ENCODE measurements around the gene CCDC74A.
"Not testable (repeated sequence)": the region's sequence is repeated elsewhere in the genome, so short reads cannot be mapped to it uniquely, and the experiment has no call there.

Gene CCDC74A

DNA sequence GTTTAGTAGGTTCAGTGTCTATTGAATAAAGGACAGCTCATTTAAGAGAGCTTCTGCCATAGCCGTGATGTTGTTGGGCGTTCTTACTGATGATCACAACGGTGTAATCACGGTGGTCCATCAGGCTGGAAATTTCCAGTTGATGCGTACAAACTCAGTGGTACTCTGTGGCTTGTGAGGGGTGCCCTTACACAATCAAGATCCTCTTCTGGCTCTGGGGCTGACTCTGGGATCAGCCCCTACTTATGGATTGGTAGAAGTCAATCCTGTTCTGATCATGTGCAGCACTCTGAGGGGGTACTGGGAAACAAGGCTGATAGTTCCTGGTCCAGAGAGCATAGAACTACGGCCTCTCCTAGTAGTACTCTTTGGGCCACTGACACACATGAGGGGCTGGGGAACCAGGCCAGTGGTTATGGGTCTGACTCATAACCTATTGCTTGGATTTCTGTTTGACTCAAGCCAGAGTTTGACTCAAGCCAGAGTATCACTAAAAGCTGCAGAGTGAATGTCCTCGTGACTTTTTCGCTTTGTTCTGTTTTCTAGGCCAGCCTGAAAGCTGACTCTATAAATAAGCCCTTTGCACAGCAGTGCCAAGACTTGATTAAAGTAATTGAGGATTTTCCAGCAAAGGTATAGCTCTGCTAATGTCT lies 29.2 kb upstream of the CCDC74A start:
- H3K79me2 ChIP-seq (ENCODE audit: control insufficient read depth, insufficient read depth, low read length): peaks cover 52% of the 10 kb centered on the region
- not testable (repeated sequence) for H2BK120ac ChIP-seq (ENCODE audit: low read depth, low read length); H3K27ac ChIP-seq (ENCODE audit: low read depth, low read length); H3K27me3 ChIP-seq (ENCODE audit: insufficient read depth, low read length, poor library complexity); H2BK15ac ChIP-seq (replicated peaks; ENCODE audit: low read depth); H3K23ac ChIP-seq (ENCODE audit: low read length); H3K79me1 ChIP-seq (ENCODE audit: low read length); DNase-seq; H4K8ac ChIP-seq (ENCODE audit: low read depth, low read length); H3K4ac ChIP-seq (ENCODE audit: low read depth, low read length); H3K18ac ChIP-seq (ENCODE audit: low read length); H3K4me1 ChIP-seq (ENCODE audit: control insufficient read depth, low read depth, low read length); H3K4me2 ChIP-seq (ENCODE audit: low read length); H2BK5ac ChIP-seq (ENCODE audit: low read length); H3K36me3 ChIP-seq (ENCODE audit: control insufficient read depth, insufficient read depth, low read length); H3K9ac ChIP-seq (ENCODE audit: low read length); H2AK5ac ChIP-seq (ENCODE audit: low read length); H3K4me3 ChIP-seq (ENCODE audit: low read length); H4K5ac ChIP-seq (ENCODE audit: low read length); H3K56ac ChIP-seq (ENCODE audit: low read length)
- WGBS (ENCODE audit: extremely low coverage, insufficient coverage, low lambda C conversion rate): no CpG with 5 or more reads among the region's 8 CpGs

DNA sequence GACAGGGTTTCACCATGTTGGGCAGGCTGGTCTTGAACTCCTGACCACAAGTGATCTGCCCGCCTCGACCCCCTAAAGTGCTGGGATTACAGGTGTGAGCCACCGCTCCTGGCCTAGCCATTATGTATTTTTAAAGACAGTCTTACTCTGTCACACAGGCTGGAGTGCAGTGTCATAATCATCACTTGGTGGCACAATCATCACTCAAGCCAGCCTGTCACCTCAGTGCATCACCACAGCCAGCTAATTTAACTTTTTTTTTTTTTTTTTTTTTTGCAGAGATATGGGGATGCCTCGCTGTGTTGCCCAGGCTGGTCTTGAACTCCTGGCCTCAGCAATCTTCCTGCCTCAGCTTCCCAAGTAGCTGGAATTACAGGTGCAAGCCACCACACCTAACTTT lies 24.1 kb upstream of the CCDC74A start:
- not testable (repeated sequence) for H2AK5ac ChIP-seq (ENCODE audit: low read length); H3K27me3 ChIP-seq (ENCODE audit: insufficient read depth, low read length, poor library complexity); H4K8ac ChIP-seq (ENCODE audit: low read depth, low read length); H3K4me2 ChIP-seq (ENCODE audit: low read length); H3K56ac ChIP-seq (ENCODE audit: low read length); H3K4me3 ChIP-seq (ENCODE audit: low read length); H3K4ac ChIP-seq (ENCODE audit: low read depth, low read length); H3K4me1 ChIP-seq (ENCODE audit: control insufficient read depth, low read depth, low read length); H3K79me1 ChIP-seq (ENCODE audit: low read length); H3K79me2 ChIP-seq (ENCODE audit: control insufficient read depth, insufficient read depth, low read length); H4K5ac ChIP-seq (ENCODE audit: low read length); DNase-seq; H3K9ac ChIP-seq (ENCODE audit: low read length); H3K27ac ChIP-seq (ENCODE audit: low read depth, low read length); H2BK15ac ChIP-seq (replicated peaks; ENCODE audit: low read depth); H2BK120ac ChIP-seq (ENCODE audit: low read depth, low read length); H3K36me3 ChIP-seq (ENCODE audit: control insufficient read depth, insufficient read depth, low read length); H2BK5ac ChIP-seq (ENCODE audit: low read length); H3K18ac ChIP-seq (ENCODE audit: low read length); H3K23ac ChIP-seq (ENCODE audit: low read length)
- no CpG with 5 or more reads among the region's 4 CpGs for WGBS (ENCODE audit: extremely low coverage, insufficient coverage, low lambda C conversion rate)

DNA sequence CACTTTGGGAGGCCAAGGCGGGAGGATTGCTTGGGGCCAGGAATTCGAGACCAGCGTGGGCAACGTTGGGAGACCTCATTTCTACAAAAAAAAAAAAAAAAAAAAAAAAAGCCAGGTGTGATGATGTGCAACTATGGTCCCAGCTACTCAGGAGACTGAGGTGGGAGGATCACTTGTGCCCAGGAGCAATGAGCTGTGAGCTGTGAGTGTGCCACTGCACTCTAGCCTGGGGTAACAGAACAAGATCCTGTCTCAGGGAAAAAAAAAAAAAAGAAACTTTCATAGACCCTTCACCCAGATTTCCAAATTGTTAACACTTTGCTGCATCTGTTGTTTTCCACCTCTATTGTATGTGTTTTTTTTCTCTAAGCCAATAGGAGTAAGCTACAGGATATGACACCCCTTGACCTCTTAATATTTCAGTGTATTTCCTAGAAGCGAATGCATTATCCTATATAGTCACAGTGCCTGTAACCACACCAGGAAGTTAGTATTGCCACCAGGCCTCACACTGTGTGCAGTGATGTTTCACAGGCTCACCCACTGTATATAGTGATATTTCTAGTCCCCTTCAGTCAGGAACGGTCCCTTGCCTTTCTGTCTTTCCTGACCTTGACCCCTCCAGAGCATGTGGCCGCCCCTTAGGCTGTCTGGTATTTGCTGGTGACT lies 23.5 kb upstream of the CCDC74A start:
- not testable (repeated sequence) for H2AK5ac ChIP-seq (ENCODE audit: low read length); DNase-seq; H4K5ac ChIP-seq (ENCODE audit: low read length); H2BK120ac ChIP-seq (ENCODE audit: low read depth, low read length); H2BK5ac ChIP-seq (ENCODE audit: low read length); H3K79me1 ChIP-seq (ENCODE audit: low read length); H3K27me3 ChIP-seq (ENCODE audit: insufficient read depth, low read length, poor library complexity); H3K4me3 ChIP-seq (ENCODE audit: low read length); H3K4me2 ChIP-seq (ENCODE audit: low read length); H3K4me1 ChIP-seq (ENCODE audit: control insufficient read depth, low read depth, low read length); H3K4ac ChIP-seq (ENCODE audit: low read depth, low read length); H3K36me3 ChIP-seq (ENCODE audit: control insufficient read depth, insufficient read depth, low read length); H3K27ac ChIP-seq (ENCODE audit: low read depth, low read length); H3K79me2 ChIP-seq (ENCODE audit: control insufficient read depth, insufficient read depth, low read length); H4K8ac ChIP-seq (ENCODE audit: low read depth, low read length); H3K18ac ChIP-seq (ENCODE audit: low read length); H2BK15ac ChIP-seq (replicated peaks; ENCODE audit: low read depth); H3K23ac ChIP-seq (ENCODE audit: low read length); H3K9ac ChIP-seq (ENCODE audit: low read length); H3K56ac ChIP-seq (ENCODE audit: low read length)
- no CpG with 5 or more reads among the region's 7 CpGs for whole genome bisulfite sequencing (ENCODE audit: extremely low coverage, insufficient coverage, low lambda C conversion rate)

DNA sequence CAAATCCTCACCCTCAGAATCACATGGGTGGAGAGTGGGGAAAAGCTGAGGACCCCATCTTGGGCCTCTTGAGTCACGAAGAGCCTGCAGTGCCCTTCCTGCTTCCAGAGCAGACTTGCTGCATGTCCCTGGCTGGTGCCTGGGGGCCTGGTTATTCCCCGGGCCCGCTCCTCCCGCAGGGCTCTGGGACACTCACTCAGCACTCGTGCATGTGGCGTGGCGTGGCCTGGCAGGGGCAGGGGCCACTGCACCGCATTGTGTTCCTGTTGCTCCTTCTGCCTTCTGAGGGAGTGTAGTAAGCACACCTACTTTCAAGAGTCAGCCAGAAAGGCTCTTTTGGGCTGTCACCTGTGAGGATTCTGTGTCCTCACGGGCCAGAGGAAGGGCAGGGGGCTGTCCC lies 18.1 kb upstream of the CCDC74A start:
- Histone ChIP-seq H3K4me2 (ENCODE audit: low read length) (no peak overlapping the region), H3K23ac (ENCODE audit: low read length) (no peak overlapping the region), H2BK120ac (ENCODE audit: low read depth, low read length) (no peak overlapping the region), H3K27ac (ENCODE audit: low read depth, low read length) (no peak overlapping the region), H3K56ac (ENCODE audit: low read length) (no peak overlapping the region), H2BK5ac (ENCODE audit: low read length) (no peak overlapping the region), H4K8ac (ENCODE audit: low read depth, low read length) (no peak overlapping the region), H3K4me3 (ENCODE audit: low read length) (no peak overlapping the region), H2AK5ac (ENCODE audit: low read length) (no peak overlapping the region), H3K79me1 (ENCODE audit: low read length) (no peaks in the 10 kb centered on the region), H3K18ac (ENCODE audit: low read length) (no peak overlapping the region), H3K36me3 (ENCODE audit: control insufficient read depth, insufficient read depth, low read length) (peaks cover 2% of the 10 kb centered on the region), H3K4ac (ENCODE audit: low read depth, low read length) (no peak overlapping the region), H4K5ac (ENCODE audit: low read length) (no peak overlapping the region), H3K9ac (ENCODE audit: low read length) (no peak overlapping the region), H3K79me2 (ENCODE audit: control insufficient read depth, insufficient read depth, low read length) (no peaks in the 10 kb centered on the region), H3K4me1 (ENCODE audit: control insufficient read depth, low read depth, low read length) (no peaks in the 10 kb centered on the region), H2BK15ac (replicated peaks; ENCODE audit: low read depth) (no peak overlapping the region), H3K27me3 (ENCODE audit: insufficient read depth, low read length, poor library complexity) (no peaks in the 10 kb centered on the region)
- no peak for DNase-seq
- WGBS (ENCODE audit: extremely low coverage, insufficient coverage, low lambda C conversion rate): no CpG with 5 or more reads among the region's 9 CpGs

DNA sequence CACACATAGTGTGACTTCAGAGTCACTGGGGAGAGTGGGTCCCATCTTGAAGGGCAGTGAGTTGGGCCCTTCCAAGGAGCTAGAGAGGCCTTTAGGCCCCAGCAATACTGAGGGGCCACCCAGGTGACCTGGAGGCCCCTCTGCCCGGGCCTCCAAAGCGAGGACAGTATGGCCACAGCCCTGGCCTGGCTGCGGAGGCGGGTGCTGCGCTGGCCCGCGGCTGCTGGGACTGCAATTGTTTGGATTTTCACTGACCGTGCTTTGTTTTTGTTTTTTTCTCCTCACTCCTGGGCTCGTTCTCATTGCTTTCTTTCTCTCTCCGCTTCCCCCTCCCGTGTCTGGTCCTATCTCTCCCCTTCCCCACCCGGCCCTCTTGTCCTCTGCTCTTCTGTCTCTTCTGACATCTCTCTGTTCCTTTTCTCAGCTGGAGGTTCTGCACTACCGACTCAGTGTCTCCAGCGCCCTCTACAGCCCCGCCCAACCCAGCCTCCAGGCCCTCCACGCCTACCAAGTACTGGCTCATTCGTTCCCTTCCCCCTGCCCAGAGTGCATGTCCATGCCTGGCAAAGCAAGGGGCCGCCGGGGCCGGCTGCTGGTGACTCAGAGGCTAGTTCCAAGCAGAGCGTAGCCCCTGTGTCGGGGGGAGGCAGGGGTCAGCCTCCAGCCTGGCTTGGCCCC lies 16.3 kb upstream of the CCDC74A start:
- peak; percentile 37 for DNase-seq
- not testable (repeated sequence) for H3K4me2 ChIP-seq (ENCODE audit: low read length); H3K36me3 ChIP-seq (ENCODE audit: control insufficient read depth, insufficient read depth, low read length)

More for the DNA sequence above, 16.3 kb upstream of the CCDC74A start:
- H2BK120ac ChIP-seq (ENCODE audit: low read depth, low read length); H4K5ac ChIP-seq (ENCODE audit: low read length); H2AK5ac ChIP-seq (ENCODE audit: low read length); H3K18ac ChIP-seq (ENCODE audit: low read length); H3K9ac ChIP-seq (ENCODE audit: low read length); H3K4me3 ChIP-seq (ENCODE audit: low read length); H3K4me1 ChIP-seq (ENCODE audit: control insufficient read depth, low read depth, low read length); H3K79me2 ChIP-seq (ENCODE audit: control insufficient read depth, insufficient read depth, low read length); H3K27me3 ChIP-seq (ENCODE audit: insufficient read depth, low read length, poor library complexity); H3K27ac ChIP-seq (ENCODE audit: low read depth, low read length); H2BK5ac ChIP-seq (ENCODE audit: low read length); H3K4ac ChIP-seq (ENCODE audit: low read depth, low read length); H4K8ac ChIP-seq (ENCODE audit: low read depth, low read length); H3K56ac ChIP-seq (ENCODE audit: low read length); H3K79me1 ChIP-seq (ENCODE audit: low read length); H2BK15ac ChIP-seq (replicated peaks; ENCODE audit: low read depth); H3K23ac ChIP-seq (ENCODE audit: low read length): not testable (repeated sequence)
- WGBS (ENCODE audit: extremely low coverage, insufficient coverage, low lambda C conversion rate): no CpG with 5 or more reads among the region's 22 CpGs
